GM19372 (cell line): ENCODE measurements around the gene SSBP1.
"Not testable (repeated sequence)": the region's sequence is repeated elsewhere in the genome, so short reads cannot be mapped to it uniquely, and the experiment has no call there.

ENCODE experiments used
- ATAC-seq: cut with Tn5 transposase; IDR thresholded peaks from one replicate; pipeline ENCODE4 v1.9.1; 2021; ENCODE audit warnings: mild to moderate bottlenecking, low read depth, moderate library complexity; ENCODE audit not compliant: unreplicated experiment

The SSBP1 gene

DNA sequence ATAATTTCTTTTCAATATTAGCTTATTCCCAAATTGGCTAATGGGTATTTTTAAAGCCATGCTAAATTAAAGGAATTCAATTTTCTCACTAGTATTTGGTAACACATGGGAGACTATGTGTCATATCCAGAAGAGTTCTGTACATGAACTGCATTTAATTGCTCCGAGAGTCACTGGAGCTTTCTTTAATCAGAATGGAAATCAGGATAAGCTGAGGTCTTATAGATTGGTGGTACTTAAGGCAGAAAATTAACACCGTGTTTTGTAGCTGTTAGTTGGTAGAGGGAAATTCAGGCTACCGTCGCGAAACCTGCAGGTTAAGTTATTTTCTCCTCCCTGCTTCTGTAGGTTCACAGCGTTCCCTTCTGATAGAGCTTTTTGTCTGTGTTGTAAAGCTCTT is 29.8 kb upstream of the SSBP1 start, which contains the start of gene WEE2:
Gene WEE2 (plus strand): TSS at position 3 of the 400 bp plus-strand sequence. CDS start 406 bp downstream, outside the sequence.
- no peak for ATAC-seq

- no peak for ATAC-seq
Measured at GRCh38 chr7:141709318-141709717, 28.8 kb upstream of the SSBP1 start.

DNA sequence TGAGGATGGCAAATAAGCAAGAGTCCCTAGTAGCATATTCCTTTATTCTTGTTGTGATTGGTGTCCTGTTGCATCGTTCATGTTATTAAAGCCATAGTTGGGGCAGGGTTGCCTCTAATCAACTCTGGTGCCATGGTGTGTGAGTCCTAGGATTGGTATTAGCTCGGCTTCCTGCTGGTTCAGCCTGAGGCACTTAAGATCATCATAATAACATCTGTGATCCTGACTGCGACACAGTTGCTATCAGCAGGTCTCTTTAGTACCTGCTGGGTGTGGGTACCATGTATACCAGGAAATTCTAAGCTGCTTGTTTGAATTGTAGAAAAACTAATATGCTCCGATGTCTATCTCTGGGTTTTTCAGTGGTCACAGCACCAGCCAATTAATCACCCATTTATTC is 28.4 kb upstream of the SSBP1 start:
- ATAC-seq: no peak

GRCh38 chr7:141710301-141710700 is 27.9 kb upstream of the SSBP1 start:
- no peak for ATAC-seq

DNA sequence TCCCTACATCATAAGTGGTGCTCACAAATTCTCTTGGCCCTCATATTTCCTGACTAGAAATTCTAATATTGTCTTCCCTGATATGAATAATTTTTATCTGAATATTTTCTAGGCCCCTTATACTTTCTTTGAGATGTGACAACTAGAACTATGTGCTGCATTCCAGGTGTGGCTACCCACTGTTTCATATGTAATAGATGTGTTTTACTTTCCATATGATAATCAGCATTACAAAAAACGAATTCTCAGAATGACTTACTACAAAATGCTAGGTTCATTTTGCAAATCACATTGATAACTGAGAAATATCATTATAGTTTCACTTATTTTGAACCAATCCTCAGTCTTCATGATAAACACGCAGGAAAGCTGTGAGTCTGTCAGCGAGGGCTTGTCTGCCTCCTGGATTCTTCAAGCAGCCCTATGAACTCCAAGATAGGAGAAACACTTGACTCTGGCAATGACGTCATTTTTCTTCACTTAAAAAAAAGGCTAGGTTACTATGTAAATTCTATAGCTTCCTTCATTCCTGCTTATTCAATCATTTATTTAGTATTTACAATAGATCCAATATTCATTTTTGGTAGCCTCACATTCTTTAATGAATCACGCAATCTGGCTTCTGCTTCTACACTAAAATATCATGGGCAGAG is 25.4 kb upstream of the SSBP1 start:
- ATAC-seq: no peak

GRCh38 chr7:141713890-141714289 is 24.3 kb upstream of the SSBP1 start:
- ATAC-seq: no peak

GRCh38 chr7:141714571-141714970 is 23.6 kb upstream of the SSBP1 start:
- ATAC-seq: no peak

- ATAC-seq: no peak
Measured at GRCh38 chr7:141715018-141715417, 23.1 kb upstream of the SSBP1 start.

GRCh38 chr7:141715794-141716689 is 22.1 kb upstream of the SSBP1 start:
- no peak for ATAC-seq

GRCh38 chr7:141717450-141717849 is 20.7 kb upstream of the SSBP1 start:
- ATAC-seq: no peak

DNA sequence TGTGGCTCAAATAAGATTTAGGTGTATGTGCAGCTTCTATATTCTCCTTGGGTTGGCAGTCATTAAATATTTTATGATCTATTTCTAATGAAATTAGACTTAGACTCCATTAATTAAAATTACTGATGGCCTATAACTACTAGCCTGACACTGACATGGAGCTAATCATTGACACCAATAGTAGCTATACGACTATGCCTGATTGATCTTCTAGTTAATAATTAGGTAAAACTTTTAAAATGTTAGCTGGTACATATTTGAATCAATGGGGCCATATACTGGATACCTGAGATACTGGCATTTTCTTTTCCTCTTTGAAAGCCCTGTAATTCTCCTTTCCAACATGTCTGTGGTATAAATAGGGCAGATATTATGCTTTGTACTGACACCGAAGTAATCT is 15.6 kb upstream of the SSBP1 start:
- no peak for ATAC-seq

DNA sequence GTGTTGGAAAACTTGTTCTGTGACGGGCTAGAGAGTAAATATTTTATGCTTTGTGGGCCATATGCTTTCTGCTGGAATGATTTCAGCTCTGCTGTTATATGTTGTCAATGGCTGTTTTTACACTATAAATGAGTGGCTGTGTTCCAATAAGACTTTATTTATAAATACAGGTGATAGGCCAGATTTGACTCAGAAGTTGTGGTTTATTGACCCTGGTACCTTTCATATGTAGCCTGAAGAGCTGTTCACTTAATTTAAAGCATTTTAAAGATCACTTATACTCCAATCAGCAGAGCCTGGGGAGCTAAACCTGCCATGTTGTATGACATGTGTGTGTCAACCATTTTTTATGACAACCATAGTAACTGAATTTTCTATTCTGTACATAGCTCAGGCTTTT is 9.1 kb upstream of the SSBP1 start:
- no peak for ATAC-seq

DNA sequence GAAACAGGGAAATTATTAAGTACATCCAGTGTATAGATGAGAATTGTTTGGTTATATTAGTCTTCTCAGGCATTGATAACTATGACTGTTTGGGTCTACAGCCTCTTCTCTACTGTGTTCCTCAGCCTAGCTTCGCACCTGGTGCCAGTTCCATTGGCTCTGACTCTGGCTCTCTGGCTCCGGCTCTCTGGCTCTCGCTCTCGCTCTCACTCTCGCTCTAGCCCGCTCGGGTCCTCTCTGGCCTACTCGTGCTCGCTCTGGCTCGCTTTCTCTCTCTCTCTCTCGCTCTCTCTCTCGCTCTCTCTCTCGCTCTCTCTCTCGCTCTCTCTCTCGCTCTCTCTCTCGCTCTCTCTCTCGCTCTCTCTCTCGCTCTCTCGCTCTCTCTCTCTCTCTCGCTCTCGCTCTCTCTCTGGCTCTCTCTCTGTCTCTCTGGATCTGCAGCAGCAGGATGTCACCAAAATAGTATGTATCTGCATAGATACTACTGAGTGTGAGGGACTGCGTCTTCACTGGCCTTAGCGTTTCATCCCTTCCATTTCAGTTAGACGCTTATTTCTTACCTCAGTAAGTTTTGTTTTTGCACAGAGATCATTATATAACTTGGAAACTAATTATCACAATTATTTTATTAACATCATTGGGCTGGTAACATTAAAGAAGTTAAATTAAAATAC is 6.5 kb upstream of the SSBP1 start:
- no peak for ATAC-seq

GRCh38 chr7:141737118-141737835 is 881 bp upstream of the SSBP1 start:
- no peak for ATAC-seq

DNA sequence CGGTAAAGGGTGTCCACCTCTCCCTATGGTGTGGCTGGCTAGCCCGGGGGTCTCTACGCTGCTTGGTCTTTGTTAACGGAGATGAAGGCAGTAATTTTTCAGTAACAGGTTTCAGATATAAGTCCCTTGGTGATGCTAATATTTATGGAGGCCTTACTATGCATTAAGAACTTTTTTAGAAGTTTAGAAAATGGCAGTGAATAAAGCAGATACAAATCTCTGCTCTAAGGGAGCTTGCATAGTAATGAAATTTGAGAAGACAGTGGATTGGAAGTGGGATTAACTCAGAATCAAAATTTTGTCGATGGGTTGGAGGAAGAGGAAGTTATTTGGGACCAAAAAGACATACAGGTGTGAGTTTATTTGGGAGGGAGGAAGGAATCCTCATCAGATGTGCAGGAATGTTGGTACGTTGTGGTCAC is 445 bp downstream of the SSBP1 start:
- no peak for ATAC-seq

DNA sequence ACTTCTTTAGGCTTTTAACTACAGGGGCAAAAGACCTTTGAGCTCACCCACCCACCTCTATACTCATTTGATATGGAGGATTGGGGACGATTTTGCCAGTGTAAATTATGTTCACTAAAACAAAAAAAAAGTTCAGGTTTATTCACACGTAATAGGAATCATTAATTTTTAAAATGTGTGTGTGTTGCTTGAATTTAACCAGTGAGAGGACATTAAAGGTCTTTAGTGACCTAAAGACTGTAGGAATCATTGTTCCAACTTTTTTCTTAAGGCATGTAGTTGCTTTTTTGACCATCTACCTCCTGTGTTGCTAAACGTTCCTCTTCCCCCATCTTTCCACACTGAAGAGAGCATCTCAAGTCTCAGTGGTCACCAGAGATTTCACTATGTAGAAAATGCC is 1.1 kb downstream of the SSBP1 start:
- no peak for ATAC-seq

DNA sequence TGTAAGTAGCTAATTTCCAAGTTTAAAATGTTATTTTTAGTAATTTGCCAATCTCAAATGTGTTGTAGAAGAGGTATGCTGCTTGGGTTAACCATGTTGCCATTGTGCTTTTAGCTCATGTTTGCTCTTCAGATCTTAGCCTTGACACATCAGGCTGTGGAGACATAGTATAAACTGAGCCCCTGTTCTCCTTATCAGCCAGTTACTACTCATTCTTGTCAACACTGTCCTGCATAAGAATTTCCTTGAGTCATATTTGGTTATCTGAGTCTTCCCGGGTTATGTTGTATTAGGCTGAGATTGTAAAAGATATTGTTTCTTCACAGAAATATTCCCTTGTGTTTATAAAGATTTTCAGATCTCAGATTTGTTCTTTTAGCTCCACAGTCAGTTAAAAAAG is 4.1 kb downstream of the SSBP1 start:
- no peak for ATAC-seq

DNA sequence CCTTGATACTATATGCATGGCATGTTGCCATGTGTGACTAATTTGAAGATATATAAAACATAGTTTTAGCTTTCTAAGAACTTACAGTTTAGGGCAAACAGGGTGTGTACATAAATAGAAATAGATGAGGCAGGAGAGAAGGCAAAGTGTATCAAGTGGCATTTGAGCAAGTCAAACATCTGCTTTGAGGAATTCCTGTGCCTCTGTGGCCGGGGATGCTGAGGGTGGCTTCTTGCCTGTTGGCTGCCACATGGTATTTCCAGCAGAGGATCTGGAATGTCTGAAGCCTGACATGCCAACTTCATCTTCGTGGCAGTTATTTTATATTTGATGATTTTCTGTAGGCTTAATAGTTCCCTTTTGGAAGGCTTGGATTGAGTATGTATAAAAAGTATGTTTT is 6.0 kb downstream of the SSBP1 start:
- no peak for ATAC-seq

GRCh38 chr7:141748396-141748795 is 10.2 kb downstream of the SSBP1 start:
- ATAC-seq: no peak

GRCh38 chr7:141751904-141752303 is 13.7 kb downstream of the SSBP1 start:
- not testable (repeated sequence) for ATAC-seq

- no peak for ATAC-seq
Measured at GRCh38 chr7:141752634-141753033, 14.5 kb downstream of the SSBP1 start.
